Natural killer cell (primary cell): ENCODE measurements around the gene STXBP6. TPM values are rescaled to one million over a fixed set of nuclear protein-coding genes. Genes with fewer than 3 reads are reported as not detected.

Experiments
- ATAC-seq, 3 donors: fragments of 150-1000 bp in 2 of 3; fragments of 200-7000 bp in 1 of 3; cut with Tn5 transposase; 1 replicate in 1 of 3; 2 replicates in 2 of 3; pipeline ENCODE4 v1.10.0; 2021; ENCODE audit warnings: mild to moderate bottlenecking in 2 of 3, moderate library complexity in 2 of 3
- DNase-seq, 2 donors: peaks; one replicate each; pipeline versions ENCODE4 v3.0.0 to v3.0.0-alpha.2; 2013 to 2021; ENCODE audit warnings: mixed read lengths in 1 of 2
- H3K27ac ChIP-seq: one replicate; pipeline ENCODE4 v1.5.1; 2013; ENCODE audit warnings: mild to moderate bottlenecking, low read length
- H3K27me3 ChIP-seq: one replicate; pipeline ENCODE4 v1.6.1; 2013; ENCODE audit warnings: low read length; ENCODE audit not compliant: control insufficient read depth, insufficient read depth
- H3K36me3 ChIP-seq: one replicate; pipeline ENCODE4 v1.6.1; 2013; ENCODE audit warnings: low read length; ENCODE audit not compliant: control insufficient read depth, insufficient read depth
- H3K4me1 ChIP-seq: one replicate; pipeline ENCODE4 v1.6.1; 2013; ENCODE audit warnings: low read length; ENCODE audit not compliant: control insufficient read depth, insufficient read depth
- H3K4me3 ChIP-seq: one replicate; pipeline ENCODE4 v1.5.1; 2013; ENCODE audit warnings: low read length
- H3K9me3 ChIP-seq: one replicate; pipeline ENCODE4 v1.6.1; 2013; ENCODE audit warnings: low read length; ENCODE audit not compliant: control insufficient read depth, insufficient read depth
- H3K27ac Mint-ChIP-seq, 2 donors: one replicate each; pipeline ENCODE4 v1.8.0; 2022; ENCODE audit warnings: mild to moderate bottlenecking in 2 of 2, mixed read lengths in 2 of 2, moderate library complexity in 1 of 2
- H3K27me3 Mint-ChIP-seq, 2 donors: one replicate each; pipeline ENCODE4 v1.8.0; 2022; ENCODE audit warnings: low read depth in 2 of 2, mixed read lengths in 2 of 2
- H3K36me3 Mint-ChIP-seq: one replicate; pipeline ENCODE4 v1.8.0; 2022; ENCODE audit warnings: mixed read lengths
- H3K4me1 Mint-ChIP-seq, 2 donors: one replicate each; pipeline ENCODE4 v1.8.0; 2022; ENCODE audit warnings: mixed read lengths in 2 of 2
- H3K4me3 Mint-ChIP-seq: one replicate; pipeline ENCODE4 v1.8.0; 2022; ENCODE audit warnings: mild to moderate bottlenecking, moderate library complexity, mixed read lengths
- H3K9me3 Mint-ChIP-seq, 2 donors: one replicate each; pipeline ENCODE4 v1.8.0; 2022; ENCODE audit warnings: mixed read lengths in 2 of 2
- WGBS: methylation state at CpG from one replicate; pipeline ENCODE4 v1.1.7; 2013; ENCODE audit warnings: missing lambda C conversion rate; ENCODE audit not compliant: insufficient coverage; 5-methylcytosine and 5-hydroxymethylcytosine counted together
- intact Hi-C: fragments of 100-400 bp; cut with micrococcal nuclease; formaldehyde crosslinking; loops from one replicate; pipeline ENCODE4 v1.14.2; 2022
- total RNA-seq, 4 donors: library from RNA; stranded (reverse); fragments of 120-200 nt in 1 of 4; gene quantifications; one replicate each; pipeline versions ENCODE4 v1.2.3 to v1.2.4, GENCODE V29; 2013 to 2022
- TF ChIP-seq, protein P1 (sequence below): fragments of 200-600 bp; IDR thresholded peaks from one replicate; pipeline ENCODE4 v1.8.0; 2022; ENCODE audit warnings: antibody characterized with exemption

STXBP6 gene
- total RNA-seq, 3 donors from 2014 or later (not counting 1 experiment from before 2014, with no cell fraction given) = 0.20 TPM; not detected in 2

DNA sequence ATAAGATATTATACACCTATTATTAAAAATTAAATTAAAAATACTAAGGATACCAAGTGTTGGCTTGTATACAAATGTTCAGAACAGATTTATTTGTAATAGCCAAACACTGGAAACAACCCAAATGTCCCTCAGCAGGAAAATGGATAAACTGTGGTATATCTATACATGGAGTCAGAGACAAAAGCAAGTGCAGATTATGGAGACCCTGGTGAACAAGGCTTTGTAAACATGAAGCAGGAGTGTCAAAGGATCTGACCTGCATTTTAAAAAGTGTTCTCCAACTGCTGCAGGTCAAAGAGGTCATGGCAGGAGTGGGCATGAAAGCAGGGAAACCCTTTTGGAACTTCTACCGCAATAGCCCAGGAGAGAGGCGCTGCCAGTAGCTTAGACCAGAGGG lies 181.6 kb downstream of the STXBP6 start:
- 100% methylated on average over 2 of the region's 2 CpGs for WGBS
- no peaks in the 10 kb centered on the region for H3K36me3 ChIP-seq
- TF ChIP-seq, protein P1, sequence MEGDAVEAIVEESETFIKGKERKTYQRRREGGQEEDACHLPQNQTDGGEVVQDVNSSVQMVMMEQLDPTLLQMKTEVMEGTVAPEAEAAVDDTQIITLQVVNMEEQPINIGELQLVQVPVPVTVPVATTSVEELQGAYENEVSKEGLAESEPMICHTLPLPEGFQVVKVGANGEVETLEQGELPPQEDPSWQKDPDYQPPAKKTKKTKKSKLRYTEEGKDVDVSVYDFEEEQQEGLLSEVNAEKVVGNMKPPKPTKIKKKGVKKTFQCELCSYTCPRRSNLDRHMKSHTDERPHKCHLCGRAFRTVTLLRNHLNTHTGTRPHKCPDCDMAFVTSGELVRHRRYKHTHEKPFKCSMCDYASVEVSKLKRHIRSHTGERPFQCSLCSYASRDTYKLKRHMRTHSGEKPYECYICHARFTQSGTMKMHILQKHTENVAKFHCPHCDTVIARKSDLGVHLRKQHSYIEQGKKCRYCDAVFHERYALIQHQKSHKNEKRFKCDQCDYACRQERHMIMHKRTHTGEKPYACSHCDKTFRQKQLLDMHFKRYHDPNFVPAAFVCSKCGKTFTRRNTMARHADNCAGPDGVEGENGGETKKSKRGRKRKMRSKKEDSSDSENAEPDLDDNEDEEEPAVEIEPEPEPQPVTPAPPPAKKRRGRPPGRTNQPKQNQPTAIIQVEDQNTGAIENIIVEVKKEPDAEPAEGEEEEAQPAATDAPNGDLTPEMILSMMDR = no peak
- intact Hi-C loops = no loop called here
- no peaks in the 10 kb centered on the region for H3K9me3 ChIP-seq
- ATAC-seq (no peak), DNase-seq (no peak)
- H3K4me3 Mint-ChIP-seq = no peak overlapping the region
- no peaks in the 10 kb centered on the region for H3K4me1 Mint-ChIP-seq
- H3K27ac ChIP-seq = no peak overlapping the region
- no peak overlapping the region for H3K27ac Mint-ChIP-seq
- no peak overlapping the region for H3K4me3 ChIP-seq
- no peaks in the 10 kb centered on the region for H3K9me3 Mint-ChIP-seq
- H3K27me3 Mint-ChIP-seq = peaks cover 3 to 23% of the 10 kb centered on the region in 2 donors
- H3K27me3 ChIP-seq = no peaks in the 10 kb centered on the region
- no peaks in the 10 kb centered on the region for H3K4me1 ChIP-seq
- H3K36me3 Mint-ChIP-seq = no peaks in the 10 kb centered on the region

DNA sequence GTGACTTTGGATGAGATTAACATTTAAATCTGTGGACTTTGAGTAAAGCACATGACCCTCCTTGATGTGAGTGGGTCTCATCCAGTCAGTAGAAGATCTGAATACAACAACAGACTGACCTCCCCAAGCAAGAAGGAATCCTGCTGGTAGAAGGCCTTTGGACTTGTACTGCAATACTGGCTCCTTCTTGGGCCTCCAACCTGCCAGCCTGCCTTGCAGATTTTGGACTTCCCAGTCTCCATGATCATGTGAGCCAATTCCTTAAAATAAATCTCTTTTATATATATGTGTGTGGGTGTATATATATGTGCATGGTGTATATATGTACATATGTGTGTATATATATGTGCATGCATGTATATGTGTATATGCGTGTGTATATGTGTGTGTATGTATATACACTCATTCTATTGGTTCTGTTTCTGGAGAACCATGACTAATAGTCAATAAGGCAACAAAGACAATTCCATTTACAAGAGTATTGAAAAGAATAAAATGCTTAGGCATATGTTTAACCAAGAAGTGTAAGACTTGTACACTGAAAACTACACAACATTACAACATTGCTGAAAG lies 183.8 kb downstream of the STXBP6 start:
- no peak for DNase-seq
- WGBS = no CpG with 5 or more reads among the region's 1 CpG
- intact Hi-C loops = no loop called here
- Histone ChIP-seq H3K4me1 (no peaks in the 10 kb centered on the region), H3K9me3 (no peaks in the 10 kb centered on the region), H3K27me3 (no peaks in the 10 kb centered on the region), H3K36me3 (no peaks in the 10 kb centered on the region), H3K4me3 (no peak overlapping the region), H3K27ac (no peak overlapping the region)
- Mint-ChIP-seq H3K4me3 (no peak overlapping the region), H3K27me3 (peaks cover 0 to 14% of the 10 kb centered on the region in 2 donors), H3K9me3 (no peaks in the 10 kb centered on the region), H3K36me3 (no peaks in the 10 kb centered on the region), H3K27ac (no peak overlapping the region), H3K4me1 (peaks cover 7 to 9% of the 10 kb centered on the region in 2 donors)
- ATAC-seq = no peak
- TF ChIP-seq, protein P1 = no peak

DNA sequence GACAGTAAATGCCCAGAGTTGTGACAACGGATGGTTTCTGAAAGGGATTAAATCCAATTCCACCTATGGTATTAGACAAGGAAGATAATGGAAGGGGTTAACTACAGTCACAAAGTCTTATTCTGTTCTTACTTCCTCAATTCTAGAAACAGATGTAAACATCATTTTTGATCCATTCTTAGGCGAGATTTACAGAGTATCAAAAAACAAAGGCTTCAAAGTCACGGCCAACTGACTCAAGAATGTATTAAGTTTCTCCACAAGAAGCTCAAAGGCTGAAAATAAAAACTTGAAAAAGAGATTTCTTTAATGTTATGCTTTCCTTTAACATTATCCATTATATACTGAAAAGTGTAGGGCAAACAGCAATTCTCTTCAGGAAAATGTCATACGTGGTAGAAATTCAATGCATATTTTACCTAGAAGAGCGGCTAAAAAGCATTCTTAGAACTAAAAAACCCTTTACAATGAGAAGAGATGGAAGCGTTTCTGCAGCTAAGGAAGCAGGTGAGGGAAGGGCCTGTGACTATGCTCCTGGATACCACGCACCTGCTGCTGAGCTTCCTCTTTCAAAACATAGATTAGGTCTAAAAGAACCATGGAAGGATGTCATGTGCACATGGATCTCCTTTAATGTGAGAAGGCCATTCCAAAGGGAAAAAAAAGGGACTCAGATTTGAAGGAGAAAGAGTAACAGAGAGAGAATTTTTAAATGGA lies 185.8 kb downstream of the STXBP6 start:
- no peak for ATAC-seq
- no peaks in the 10 kb centered on the region for H3K9me3 Mint-ChIP-seq
- H3K27me3 Mint-ChIP-seq = peaks cover 0 to 17% of the 10 kb centered on the region in 2 donors
- DNase-seq = no peak
- no peaks in the 10 kb centered on the region for H3K36me3 Mint-ChIP-seq
- no peak overlapping the region for H3K4me3 Mint-ChIP-seq
- no peaks in the 10 kb centered on the region for H3K27me3 ChIP-seq
- no peak overlapping the region for H3K4me3 ChIP-seq
- no peak overlapping the region for H3K27ac Mint-ChIP-seq
- no peaks in the 10 kb centered on the region for H3K9me3 ChIP-seq
- WGBS = 21% methylated on average over 3 of the region's 7 CpGs
- no peaks in the 10 kb centered on the region for H3K4me1 ChIP-seq
- H3K27ac ChIP-seq = no peak overlapping the region
- no peaks in the 10 kb centered on the region for H3K36me3 ChIP-seq
- TF ChIP-seq, protein P1 = no peak
- H3K4me1 Mint-ChIP-seq = peaks cover 11 to 12% of the 10 kb centered on the region in 2 donors
- intact Hi-C loops = no loop called here
